Left lung (tissue), 10 donors: ENCODE measurements around the gene RAB3B. TPM values are rescaled to one million over a fixed set of nuclear protein-coding genes. Genes with fewer than 3 reads are reported as not detected.

ENCODE experiments used
- ATAC-seq: fragments of 200-7000 bp; cut with Tn5 transposase; one replicate; pipeline ENCODE4 v1.9.1; 2020; ENCODE audit warnings: moderate library complexity
- DNase-seq, 4 donors: peaks; one replicate each; pipeline ENCODE4 v3.0.0-alpha.2; 2013 to 2020
- H3K27ac ChIP-seq, 2 donors: fragments of 200-600 bp; sonication (generic) in 1 of 2; one replicate each; pipeline versions ENCODE4 v1.5.0 to v1.8.0; 2020 to 2021
- H3K27me3 ChIP-seq, 2 donors: fragments of 200-600 bp; sonication (generic) in 1 of 2; one replicate each; pipeline versions ENCODE4 v1.5.0 to v1.8.0; 2020 to 2021
- H3K36me3 ChIP-seq, 2 donors: fragments of 200-600 bp; sonication (generic) in 1 of 2; one replicate each; pipeline versions ENCODE4 v1.5.0 to v1.8.0; 2020 to 2021
- H3K4me1 ChIP-seq, 2 donors: fragments of 200-600 bp; one replicate each; pipeline ENCODE4 v1.8.0; 2021
- H3K4me3 ChIP-seq, 2 donors: fragments of 200-600 bp; sonication (generic) in 1 of 2; one replicate each; pipeline versions ENCODE4 v1.5.0 to v1.8.0; 2020 to 2021; ENCODE audit warnings: mild to moderate bottlenecking in 1 of 2
- H3K9me3 ChIP-seq, 2 donors: fragments of 200-600 bp; sonication (generic) in 1 of 2; one replicate each; pipeline versions ENCODE4 v1.5.0 to v1.8.0; 2020 to 2021
- CTCF ChIP-seq, 2 donors: fragments of 200-600 bp; sonication (generic) in 1 of 2; IDR thresholded peaks; one replicate each; pipeline versions ENCODE4 v1.5.0 to v1.8.0; 2021; ENCODE audit warnings: antibody characterized with exemption in 2 of 2
- intact Hi-C, 2 donors: fragments of 100-400 bp; cut with DNase I; formaldehyde crosslinking; loops; one replicate each; pipeline versions ENCODE4 v1.11.2 to v1.14.2; 2022
- polyA plus RNA-seq, 6 donors: library from polyadenylated mRNA; unstranded; fragments of 120-200 nt; gene quantifications; one replicate each; pipeline ENCODE4 v1.2.1, GENCODE V29; 2013; ENCODE audit not compliant: insufficient read length in 6 of 6
- total RNA-seq, 2 donors: library from RNA; stranded (reverse); fragmentation: NEBNext Ultra II Directional; extraction: Animal tissue kit (Norgen Biotek cat#: 25700); gene quantifications; one replicate each; pipeline ENCODE4 v1.2.1, GENCODE V29; 2021
- donor health status: DM: no; HTN: yes; CAD: no.
- donor health status: DM: no; HTN: no; CAD: no.

Gene RAB3B
- total and polyA plus RNA-seq, 8 donors: 0.05 to 0.63 (median 0.39) TPM

GRCh38 chr1:51949014-51949702 lies 41.3 kb downstream of the RAB3B start:
- H3K4me3 ChIP-seq: no peak overlapping the region
- H3K4me1 ChIP-seq: no peaks in the 10 kb centered on the region
- H3K27me3 ChIP-seq: peaks cover 16 to 72% of the 10 kb centered on the region in 2 donors
- DNase-seq (no peak), ATAC-seq (no peak)
- H3K27ac ChIP-seq: no peak overlapping the region
- TF ChIP-seq CTCF (IDR thresholded peaks at IDR 0.05): no peak
- intact Hi-C loops: no loop called here
- no peaks in the 10 kb centered on the region for H3K36me3 ChIP-seq
- peaks cover 0 to 4% of the 10 kb centered on the region in 2 donors for H3K9me3 ChIP-seq

- no peak for DNase-seq
- Histone ChIP-seq H3K27me3 (peaks cover 15 to 65% of the 10 kb centered on the region in 2 donors), H3K9me3 (peaks cover 0 to 4% of the 10 kb centered on the region in 2 donors), H3K36me3 (no peaks in the 10 kb centered on the region), H3K4me3 (no peak overlapping the region), H3K4me1 (no peaks in the 10 kb centered on the region), H3K27ac (no peak overlapping the region)
- ATAC-seq: no peak
- intact Hi-C loops: no loop called here
- TF ChIP-seq CTCF (IDR thresholded peaks at IDR 0.05): no peak
These were observed 42.0 kb downstream of the RAB3B start for GRCh38 chr1:51948491-51948915.

- Histone ChIP-seq H3K9me3 (peaks cover 0 to 4% of the 10 kb centered on the region in 2 donors), H3K36me3 (no peaks in the 10 kb centered on the region), H3K4me3 (no peak overlapping the region), H3K27me3 (peaks cover 11 to 50% of the 10 kb centered on the region in 2 donors), H3K27ac (no peak overlapping the region), H3K4me1 (no peaks in the 10 kb centered on the region)
- TF ChIP-seq CTCF (IDR thresholded peaks at IDR 0.05): no peak
- ATAC-seq (no peak), DNase-seq (no peak)
- intact Hi-C loops: no loop called here
These were observed 44.2 kb downstream of the RAB3B start for GRCh38 chr1:51946300-51946699.

- Histone ChIP-seq H3K4me3 (no peak overlapping the region), H3K27me3 (peaks cover 11 to 43% of the 10 kb centered on the region in 2 donors), H3K27ac (no peak overlapping the region), H3K36me3 (no peaks in the 10 kb centered on the region), H3K9me3 (peaks cover 0 to 4% of the 10 kb centered on the region in 2 donors), H3K4me1 (no peaks in the 10 kb centered on the region)
- TF ChIP-seq CTCF (IDR thresholded peaks at IDR 0.05): no peak
- no peak for DNase-seq
- intact Hi-C loops: no loop called here
- ATAC-seq: no peak
These were observed 44.9 kb downstream of the RAB3B start for GRCh38 chr1:51945591-51945990.

GRCh38 chr1:51942281-51942680 lies 48.2 kb downstream of the RAB3B start:
- no peaks in the 10 kb centered on the region for H3K9me3 ChIP-seq
- no peak for TF ChIP-seq CTCF (IDR thresholded peaks at IDR 0.05)
- intact Hi-C loops: no loop called here
- H3K36me3 ChIP-seq: no peaks in the 10 kb centered on the region
- H3K27me3 ChIP-seq: peaks cover 0 to 29% of the 10 kb centered on the region in 2 donors
- ATAC-seq (no peak), DNase-seq (no peak)
- no peak overlapping the region for H3K27ac ChIP-seq
- H3K4me1 ChIP-seq: no peaks in the 10 kb centered on the region
- no peak overlapping the region for H3K4me3 ChIP-seq
